SK-N-SH (cell line): ENCODE measurements around the gene OPN1SW. TPM values are rescaled to one million over a fixed set of nuclear protein-coding genes. Genes with fewer than 3 reads are reported as not detected.

ENCODE experiments used
- CTCF ChIA-PET: fragments of 300-600, 350-600 bp; formaldehyde crosslinking; extraction: SDS; loops from one replicate; lab custom pipeline; 2021; lab: Yijun Ruan, JAX
- POLR2A ChIA-PET: fragments of 350-600 bp; sonication (Branson Sonifier 250); formaldehyde crosslinking; extraction: SDS; loops from one replicate; lab custom pipeline; 2020; ENCODE audit warnings: antibody characterized with exemption, inconsistent platforms; lab: Yijun Ruan, JAX
- DNase-seq: peaks from one replicate; pipeline ENCODE4 v3.0.0; 2012
- H2AFZ ChIP-seq: fragments of 200-600 bp; sonication (generic); 2 replicates; pipeline ENCODE4 v1.8.1; 2016; ENCODE audit warnings: antibody characterized with exemption, mild to moderate bottlenecking, low read depth
- H3F3A ChIP-seq: fragments of 200-600 bp; sonication (generic); replicated peaks from 2 replicates; pipeline ENCODE3; 2016; ENCODE audit warnings: antibody characterized with exemption, mild to moderate bottlenecking; ENCODE audit not compliant: insufficient read depth
- H3K27ac ChIP-seq, 2 experiments: fragments of 200-500 bp in 1 of 2; fragments of 200-600 bp in 1 of 2; sonication (Bioruptor generic) in 1 of 2; sonication (generic), shearing (Covaris generic) in 1 of 2; 2 replicates each; pipeline versions ENCODE4 v1.5.1 to v1.6.1; 2014 to 2016; ENCODE audit warnings: low read depth in 2 of 2, inconsistent platforms in 1 of 2, low read length in 1 of 2, mild to moderate bottlenecking in 1 of 2, mixed read lengths in 1 of 2
- H3K27me3 ChIP-seq: fragments of 200-600 bp; sonication (generic), shearing (Covaris generic); 2 replicates; pipeline ENCODE4 v1.6.1; 2016; ENCODE audit warnings: mixed run types; ENCODE audit not compliant: insufficient read depth
- H3K36me3 ChIP-seq, 2 experiments: fragments of 200-500 bp in 1 of 2; fragments of 200-600 bp in 1 of 2; sonication (Bioruptor generic) in 1 of 2; sonication (generic) in 1 of 2; replicated peaks in 1 of 2; 2 replicates each; pipeline versions ENCODE3 to v1.5.1; 2014 to 2016; ENCODE audit warnings: low read length in 1 of 2, mild to moderate bottlenecking in 1 of 2; ENCODE audit not compliant: insufficient read depth in 2 of 2, control insufficient read depth in 1 of 2
- H3K4me1 ChIP-seq, 2 experiments: fragments of 200-500 bp in 1 of 2; fragments of 200-600 bp in 1 of 2; sonication (Bioruptor generic) in 1 of 2; sonication (generic), shearing (Covaris generic) in 1 of 2; 2 replicates each; pipeline versions ENCODE4 v1.5.1 to v1.6.1; 2014 to 2016; ENCODE audit warnings: low read depth in 1 of 2, low read length in 1 of 2, mixed run types in 1 of 2; ENCODE audit not compliant: insufficient read depth in 2 of 2, control insufficient read depth in 1 of 2
- H3K4me2 ChIP-seq: fragments of 200-600 bp; sonication (generic), shearing (Covaris generic); 2 replicates; pipeline ENCODE4 v1.6.1; 2017; ENCODE audit warnings: mixed run types
- H3K4me3 ChIP-seq, 2 experiments: fragments of 200-500 bp in 1 of 2; fragments of 200-600 bp in 1 of 2; sonication (Bioruptor generic) in 1 of 2; sonication (generic), shearing (Covaris generic) in 1 of 2; 2 replicates each; pipeline versions ENCODE4 v1.5.1 to v1.8.1; 2014 to 2016; ENCODE audit warnings: low read depth in 2 of 2, inconsistent platforms in 1 of 2, low read length in 1 of 2, mild to moderate bottlenecking in 1 of 2, mixed read lengths in 1 of 2, moderate library complexity in 1 of 2
- H3K79me2 ChIP-seq: fragments of 200-600 bp; sonication (generic); 2 replicates; pipeline ENCODE4 v1.8.1; 2017; ENCODE audit warnings: mild to moderate bottlenecking; ENCODE audit not compliant: insufficient read depth
- H3K9ac ChIP-seq: fragments of 200-600 bp; sonication (generic); 2 replicates; pipeline ENCODE4 v1.6.1; 2017; ENCODE audit warnings: mixed run types
- H3K9me2 ChIP-seq: fragments of 200-600 bp; sonication (generic); 2 replicates; pipeline ENCODE4 v1.6.1; 2017; ENCODE audit warnings: mixed run types
- H3K9me3 ChIP-seq: fragments of 200-600 bp; sonication (generic); 2 replicates; pipeline ENCODE4 v1.6.1; 2017; ENCODE audit warnings: mixed run types, mild to moderate bottlenecking, moderate library complexity
- H4K20me1 ChIP-seq: fragments of 200-600 bp; sonication (generic); 2 replicates; pipeline ENCODE4 v1.6.1; 2017; ENCODE audit warnings: mild to moderate bottlenecking, mixed run types; ENCODE audit not compliant: insufficient read depth
- CHD2 ChIP-seq: fragments of 150-350 bp; IDR thresholded peaks from 2 replicates; pipeline ENCODE4 v1.6.1; 2018; ENCODE audit warnings: low read length; ENCODE audit not compliant: partially characterized antibody
- EZH2phosphoT487 ChIP-seq: fragments of 200-600 bp; sonication (generic); IDR thresholded peaks from 2 replicates; pipeline ENCODE4 v1.6.1; 2017; ENCODE audit warnings: low read depth, mixed run types, mild to moderate bottlenecking, antibody characterized with exemption, moderate library complexity, borderline replicate concordance
- FOXJ3 ChIP-seq: sonication (generic); formaldehyde crosslinking; IDR thresholded peaks from 2 replicates; pipeline ENCODE4 v1.5.1; 2020; ENCODE audit warnings: mild to moderate bottlenecking, missing genetic modification reagents
- GABPA ChIP-seq: IDR thresholded peaks from 2 replicates; pipeline ENCODE4 v1.4.0; 2012; ENCODE audit warnings: low read depth, mild to moderate bottlenecking
- GATA2 ChIP-seq: sonication (generic); formaldehyde crosslinking; IDR thresholded peaks from 2 replicates; pipeline ENCODE4 v1.5.0; 2020; ENCODE audit warnings: mild to moderate bottlenecking, missing genetic modification reagents
- MEF2A ChIP-seq: IDR thresholded peaks from 2 replicates; pipeline ENCODE4 v1.4.0; 2012; ENCODE audit warnings: low read depth, borderline replicate concordance
- NRF1 ChIP-seq: IDR thresholded peaks from 2 replicates; pipeline ENCODE4 v1.6.1; 2012; ENCODE audit warnings: low read depth, mild to moderate bottlenecking, low read length
- RAD21 ChIP-seq: IDR thresholded peaks from 2 replicates; pipeline ENCODE4 v1.6.1; 2012; ENCODE audit warnings: mild to moderate bottlenecking, low read length
- RCOR1 ChIP-seq: fragments of 150-350 bp; IDR thresholded peaks from 2 replicates; pipeline ENCODE4 v1.6.1; 2017; ENCODE audit warnings: antibody characterized with exemption, low read length
- RFX5 ChIP-seq: IDR thresholded peaks from 2 replicates; pipeline ENCODE4 v1.6.1; 2012; ENCODE audit warnings: mild to moderate bottlenecking, improper control_type of control experiment, low read length
- RXRA ChIP-seq: IDR thresholded peaks from 2 replicates; pipeline ENCODE4 v1.4.0; 2012; ENCODE audit warnings: low read depth, mild to moderate bottlenecking, borderline replicate concordance
- SMC3 ChIP-seq: IDR thresholded peaks from 2 replicates; pipeline ENCODE4 v1.6.1; 2012; ENCODE audit warnings: low read depth, low read length, improper control_type of control experiment
- YY1 ChIP-seq: IDR thresholded peaks from 2 replicates; pipeline ENCODE4 v1.4.0; 2012; ENCODE audit warnings: low read depth, mild to moderate bottlenecking
- WGBS: methylation state at CpG from one replicate; pipeline ENCODE4 v1.1.6; 2017; ENCODE audit warnings: low lambda C conversion rate; 5-methylcytosine and 5-hydroxymethylcytosine counted together
- polyA plus RNA-seq, 3 experiments: library from polyadenylated mRNA; depleted of rRNA; stranded (reverse); fragments of >200 nt; gene quantifications; 2 replicates each; pipeline ENCODE4 v1.2.3, GENCODE V29; 2012
- TF ChIP-seq, protein P1 (sequence below): IDR thresholded peaks from 2 replicates; pipeline ENCODE4 v1.6.1; 2012; ENCODE audit warnings: mild to moderate bottlenecking, low read depth, low read length, moderate library complexity
- TF ChIP-seq, protein P2 (sequence below): fragments of 200-600 bp; sonication (generic); IDR thresholded peaks from 2 replicates; pipeline ENCODE4 v1.6.1; 2017; ENCODE audit warnings: antibody characterized with exemption, mild to moderate bottlenecking, moderate library complexity
- TF ChIP-seq, protein P3 (sequence below): fragments of 150-350 bp; IDR thresholded peaks from 2 replicates; pipeline ENCODE4 v1.6.1; 2017; ENCODE audit warnings: antibody characterized with exemption, low read length, low read depth, borderline replicate concordance
- TF ChIP-seq, protein P4 (sequence below): IDR thresholded peaks from 2 replicates; pipeline ENCODE4 v1.4.0; 2012; ENCODE audit warnings: low read depth, borderline replicate concordance
- TF ChIP-seq, protein P5 (sequence below): IDR thresholded peaks from 2 replicates; pipeline ENCODE4 v1.4.0; 2012; ENCODE audit warnings: low read depth, borderline replicate concordance

The OPN1SW gene
- polyA plus RNA-seq, 1 of the 3 experiments (the other 2 are of a cell fraction) = 0.05 TPM

DNA sequence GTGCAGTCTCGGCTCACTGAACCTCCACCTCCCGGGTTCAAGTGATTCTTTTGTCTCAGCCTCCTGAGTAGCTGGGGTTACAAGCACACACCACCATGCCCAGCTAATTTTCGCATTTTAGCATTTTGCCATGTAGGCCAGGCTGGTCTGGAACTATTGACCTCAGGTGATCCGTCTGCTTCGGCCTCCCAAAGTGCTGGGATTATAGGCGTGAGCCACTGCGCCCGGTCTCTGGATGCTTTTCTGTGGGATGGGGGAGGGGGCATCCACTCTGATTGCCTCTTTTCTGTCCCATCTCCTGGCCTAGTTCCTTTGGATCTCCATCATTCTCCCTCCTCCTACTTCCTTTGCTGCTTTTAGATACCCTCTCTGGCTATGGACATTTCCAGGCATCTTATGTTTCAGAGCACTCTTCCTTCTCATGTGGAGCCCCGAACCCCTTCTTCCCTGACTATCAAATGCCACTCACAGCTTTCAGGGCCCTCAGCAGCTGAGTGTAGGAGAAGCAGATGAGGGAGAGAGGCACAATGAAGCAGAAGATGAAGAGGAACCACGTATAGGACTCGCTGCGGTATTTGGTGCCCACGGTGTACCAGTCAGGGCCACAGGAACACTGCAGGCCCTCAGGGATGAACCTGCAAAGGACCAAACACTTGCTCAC is 1.4 kb downstream of the OPN1SW start:
- H2AFZ ChIP-seq = no peak overlapping the region
- peaks cover 44 to 55% of the 10 kb centered on the region in 2 experiments for H3K36me3 ChIP-seq
- peaks cover 10% of the 10 kb centered on the region; the same call in 1 of the 2 replicates for H3K79me2 ChIP-seq
- no peaks in the 10 kb centered on the region for H3K27me3 ChIP-seq
- DNase-seq = no peak
- no peak overlapping the region for H3K9ac ChIP-seq
- no peaks in the 10 kb centered on the region for H3K9me2 ChIP-seq
- H3K9me3 ChIP-seq = peaks cover 13% of the 10 kb centered on the region
- 96% methylated on average over 13 of the region's 13 CpGs for WGBS
- CTCF ChIA-PET = interaction anchor here (1.2 kb wide), 1 partner anchor 9 kb away, joined by 5 read pairs; no protein-coding TSS in a partner anchor
- H3K27ac ChIP-seq = no peak overlapping the region
- H3F3A ChIP-seq = peaks cover 64% of the 10 kb centered on the region
- POLR2A ChIA-PET = interaction anchor here (1.0 kb wide), 1 partner anchor 9 kb away, joined by 4 read pairs; no protein-coding TSS in a partner anchor
- no peak overlapping the region for H3K4me3 ChIP-seq
- H4K20me1 ChIP-seq = no peaks in the 10 kb centered on the region; the same call in 1 of the 2 replicates
- no peak for TF ChIP-seq MEF2A
- TF ChIP-seq, protein P1, sequence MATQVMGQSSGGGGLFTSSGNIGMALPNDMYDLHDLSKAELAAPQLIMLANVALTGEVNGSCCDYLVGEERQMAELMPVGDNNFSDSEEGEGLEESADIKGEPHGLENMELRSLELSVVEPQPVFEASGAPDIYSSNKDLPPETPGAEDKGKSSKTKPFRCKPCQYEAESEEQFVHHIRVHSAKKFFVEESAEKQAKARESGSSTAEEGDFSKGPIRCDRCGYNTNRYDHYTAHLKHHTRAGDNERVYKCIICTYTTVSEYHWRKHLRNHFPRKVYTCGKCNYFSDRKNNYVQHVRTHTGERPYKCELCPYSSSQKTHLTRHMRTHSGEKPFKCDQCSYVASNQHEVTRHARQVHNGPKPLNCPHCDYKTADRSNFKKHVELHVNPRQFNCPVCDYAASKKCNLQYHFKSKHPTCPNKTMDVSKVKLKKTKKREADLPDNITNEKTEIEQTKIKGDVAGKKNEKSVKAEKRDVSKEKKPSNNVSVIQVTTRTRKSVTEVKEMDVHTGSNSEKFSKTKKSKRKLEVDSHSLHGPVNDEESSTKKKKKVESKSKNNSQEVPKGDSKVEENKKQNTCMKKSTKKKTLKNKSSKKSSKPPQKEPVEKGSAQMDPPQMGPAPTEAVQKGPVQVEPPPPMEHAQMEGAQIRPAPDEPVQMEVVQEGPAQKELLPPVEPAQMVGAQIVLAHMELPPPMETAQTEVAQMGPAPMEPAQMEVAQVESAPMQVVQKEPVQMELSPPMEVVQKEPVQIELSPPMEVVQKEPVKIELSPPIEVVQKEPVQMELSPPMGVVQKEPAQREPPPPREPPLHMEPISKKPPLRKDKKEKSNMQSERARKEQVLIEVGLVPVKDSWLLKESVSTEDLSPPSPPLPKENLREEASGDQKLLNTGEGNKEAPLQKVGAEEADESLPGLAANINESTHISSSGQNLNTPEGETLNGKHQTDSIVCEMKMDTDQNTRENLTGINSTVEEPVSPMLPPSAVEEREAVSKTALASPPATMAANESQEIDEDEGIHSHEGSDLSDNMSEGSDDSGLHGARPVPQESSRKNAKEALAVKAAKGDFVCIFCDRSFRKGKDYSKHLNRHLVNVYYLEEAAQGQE = no peak
- TF ChIP-seq, protein P2, sequence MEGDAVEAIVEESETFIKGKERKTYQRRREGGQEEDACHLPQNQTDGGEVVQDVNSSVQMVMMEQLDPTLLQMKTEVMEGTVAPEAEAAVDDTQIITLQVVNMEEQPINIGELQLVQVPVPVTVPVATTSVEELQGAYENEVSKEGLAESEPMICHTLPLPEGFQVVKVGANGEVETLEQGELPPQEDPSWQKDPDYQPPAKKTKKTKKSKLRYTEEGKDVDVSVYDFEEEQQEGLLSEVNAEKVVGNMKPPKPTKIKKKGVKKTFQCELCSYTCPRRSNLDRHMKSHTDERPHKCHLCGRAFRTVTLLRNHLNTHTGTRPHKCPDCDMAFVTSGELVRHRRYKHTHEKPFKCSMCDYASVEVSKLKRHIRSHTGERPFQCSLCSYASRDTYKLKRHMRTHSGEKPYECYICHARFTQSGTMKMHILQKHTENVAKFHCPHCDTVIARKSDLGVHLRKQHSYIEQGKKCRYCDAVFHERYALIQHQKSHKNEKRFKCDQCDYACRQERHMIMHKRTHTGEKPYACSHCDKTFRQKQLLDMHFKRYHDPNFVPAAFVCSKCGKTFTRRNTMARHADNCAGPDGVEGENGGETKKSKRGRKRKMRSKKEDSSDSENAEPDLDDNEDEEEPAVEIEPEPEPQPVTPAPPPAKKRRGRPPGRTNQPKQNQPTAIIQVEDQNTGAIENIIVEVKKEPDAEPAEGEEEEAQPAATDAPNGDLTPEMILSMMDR = no peak
- TF ChIP-seq, protein P3, sequence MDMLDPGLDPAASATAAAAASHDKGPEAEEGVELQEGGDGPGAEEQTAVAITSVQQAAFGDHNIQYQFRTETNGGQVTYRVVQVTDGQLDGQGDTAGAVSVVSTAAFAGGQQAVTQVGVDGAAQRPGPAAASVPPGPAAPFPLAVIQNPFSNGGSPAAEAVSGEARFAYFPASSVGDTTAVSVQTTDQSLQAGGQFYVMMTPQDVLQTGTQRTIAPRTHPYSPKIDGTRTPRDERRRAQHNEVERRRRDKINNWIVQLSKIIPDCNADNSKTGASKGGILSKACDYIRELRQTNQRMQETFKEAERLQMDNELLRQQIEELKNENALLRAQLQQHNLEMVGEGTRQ = no peak
- no peak for TF ChIP-seq EZH2phosphoT487
- TF ChIP-seq RXRA = no peak
- TF ChIP-seq FOXJ3 (CRISPR knock-in tag) = no peak
- TF ChIP-seq YY1 = no peak
- TF ChIP-seq, protein P4, sequence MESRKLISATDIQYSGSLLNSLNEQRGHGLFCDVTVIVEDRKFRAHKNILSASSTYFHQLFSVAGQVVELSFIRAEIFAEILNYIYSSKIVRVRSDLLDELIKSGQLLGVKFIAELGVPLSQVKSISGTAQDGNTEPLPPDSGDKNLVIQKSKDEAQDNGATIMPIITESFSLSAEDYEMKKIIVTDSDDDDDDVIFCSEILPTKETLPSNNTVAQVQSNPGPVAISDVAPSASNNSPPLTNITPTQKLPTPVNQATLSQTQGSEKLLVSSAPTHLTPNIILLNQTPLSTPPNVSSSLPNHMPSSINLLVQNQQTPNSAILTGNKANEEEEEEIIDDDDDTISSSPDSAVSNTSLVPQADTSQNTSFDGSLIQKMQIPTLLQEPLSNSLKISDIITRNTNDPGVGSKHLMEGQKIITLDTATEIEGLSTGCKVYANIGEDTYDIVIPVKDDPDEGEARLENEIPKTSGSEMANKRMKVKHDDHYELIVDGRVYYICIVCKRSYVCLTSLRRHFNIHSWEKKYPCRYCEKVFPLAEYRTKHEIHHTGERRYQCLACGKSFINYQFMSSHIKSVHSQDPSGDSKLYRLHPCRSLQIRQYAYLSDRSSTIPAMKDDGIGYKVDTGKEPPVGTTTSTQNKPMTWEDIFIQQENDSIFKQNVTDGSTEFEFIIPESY = no peak
- TF ChIP-seq CHD2 = no peak
- no peak for TF ChIP-seq GABPA
- TF ChIP-seq SMC3 = no peak
- no peak for TF ChIP-seq NRF1
- no peak for TF ChIP-seq RCOR1
- no peak for TF ChIP-seq RFX5
- no peak for TF ChIP-seq RAD21
- no peak for TF ChIP-seq GATA2
- TF ChIP-seq, protein P5, sequence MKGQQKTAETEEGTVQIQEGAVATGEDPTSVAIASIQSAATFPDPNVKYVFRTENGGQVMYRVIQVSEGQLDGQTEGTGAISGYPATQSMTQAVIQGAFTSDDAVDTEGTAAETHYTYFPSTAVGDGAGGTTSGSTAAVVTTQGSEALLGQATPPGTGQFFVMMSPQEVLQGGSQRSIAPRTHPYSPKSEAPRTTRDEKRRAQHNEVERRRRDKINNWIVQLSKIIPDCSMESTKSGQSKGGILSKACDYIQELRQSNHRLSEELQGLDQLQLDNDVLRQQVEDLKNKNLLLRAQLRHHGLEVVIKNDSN = no peak
- TF ChIP-seq, all 33 proteins: peak for 0
- Histone ChIP-seq H3K4me1 (peaks cover 0 to 3% of the 10 kb centered on the region in 2 experiments; a peak in 1 of 4 replicates), H3K4me2 (no peak overlapping the region)
